OCI-M2 (cell line): ENCODE measurements around the gene MAP3K4.

Experiments
- DNase-seq: peaks from one replicate; lab custom pipeline; 2025; ENCODE audit not compliant: unreplicated experiment; lab: John Stamatoyannopoulos, UW

The MAP3K4 gene

DNA sequence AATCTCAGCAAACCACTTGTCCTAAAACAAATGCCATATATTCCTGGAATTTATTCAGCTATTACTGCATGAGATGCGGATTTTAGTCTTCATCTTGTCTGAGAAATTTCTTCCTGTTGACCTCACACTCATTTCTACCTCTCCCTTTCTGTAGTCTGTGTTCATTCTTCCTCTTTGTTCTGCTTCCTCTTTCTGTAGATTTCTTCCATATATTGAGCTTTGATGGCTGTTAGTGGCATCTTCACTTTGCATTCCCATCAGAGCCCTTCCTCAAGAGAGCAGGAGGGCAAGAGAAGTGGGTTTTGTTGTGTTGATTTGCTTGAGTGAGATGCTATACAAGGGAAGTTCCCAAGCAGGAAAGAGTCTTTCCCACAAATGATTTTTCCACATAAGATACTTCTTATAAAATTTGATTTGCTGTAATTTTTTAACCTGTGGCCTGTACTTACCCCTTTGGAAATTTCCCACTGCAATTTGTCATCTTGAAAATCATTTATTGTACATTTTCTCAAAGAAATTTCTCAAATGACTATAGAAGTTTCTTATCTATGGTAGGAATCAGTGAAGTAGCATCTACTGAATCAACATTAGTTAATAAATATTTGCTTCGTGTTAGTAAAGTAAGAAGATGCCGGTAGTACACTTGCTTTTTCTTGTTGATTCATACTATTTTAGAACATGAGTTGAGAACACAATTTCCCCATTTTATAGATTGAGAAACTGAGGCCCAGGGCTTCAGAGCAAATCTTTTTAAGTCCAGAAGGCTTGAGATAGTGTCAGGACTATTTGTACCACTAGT, 43.8 kb downstream of the MAP3K4 start:
- DNase-seq, result no peak

DNA sequence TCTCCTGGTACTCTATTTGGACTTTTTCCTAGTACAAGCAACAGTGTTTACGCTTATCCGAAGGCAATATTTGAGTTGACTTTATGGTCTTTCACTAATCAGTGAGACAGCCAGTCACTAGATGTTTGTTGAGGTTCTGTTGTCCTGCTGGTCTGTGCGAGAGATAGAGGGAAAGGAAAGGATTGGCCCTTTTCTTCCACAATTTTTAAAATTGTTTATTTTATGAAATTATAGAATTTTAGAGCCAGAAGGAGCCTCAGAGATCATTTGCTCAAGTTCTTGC, 44.4 kb downstream of the MAP3K4 start:
- no peak for DNase-seq

DNA sequence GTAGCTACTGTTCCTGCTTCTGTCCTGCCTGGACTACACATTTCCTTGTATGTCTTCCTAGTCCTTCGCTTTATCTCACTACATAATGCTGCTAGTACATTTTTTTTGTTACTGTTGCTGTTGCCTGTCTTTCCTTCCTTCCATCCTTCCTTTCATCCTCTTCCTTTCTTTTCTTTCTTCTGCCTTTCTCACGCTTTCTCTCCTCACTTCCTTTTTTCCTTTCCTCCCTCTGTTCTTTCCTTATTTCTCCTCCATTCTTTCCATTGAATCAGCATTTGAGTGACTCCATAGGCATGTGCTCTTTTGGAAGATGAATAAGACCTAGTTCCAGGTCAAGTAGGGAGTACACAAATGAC, 46.3 kb downstream of the MAP3K4 start:
- DNase-seq, result no peak

DNA sequence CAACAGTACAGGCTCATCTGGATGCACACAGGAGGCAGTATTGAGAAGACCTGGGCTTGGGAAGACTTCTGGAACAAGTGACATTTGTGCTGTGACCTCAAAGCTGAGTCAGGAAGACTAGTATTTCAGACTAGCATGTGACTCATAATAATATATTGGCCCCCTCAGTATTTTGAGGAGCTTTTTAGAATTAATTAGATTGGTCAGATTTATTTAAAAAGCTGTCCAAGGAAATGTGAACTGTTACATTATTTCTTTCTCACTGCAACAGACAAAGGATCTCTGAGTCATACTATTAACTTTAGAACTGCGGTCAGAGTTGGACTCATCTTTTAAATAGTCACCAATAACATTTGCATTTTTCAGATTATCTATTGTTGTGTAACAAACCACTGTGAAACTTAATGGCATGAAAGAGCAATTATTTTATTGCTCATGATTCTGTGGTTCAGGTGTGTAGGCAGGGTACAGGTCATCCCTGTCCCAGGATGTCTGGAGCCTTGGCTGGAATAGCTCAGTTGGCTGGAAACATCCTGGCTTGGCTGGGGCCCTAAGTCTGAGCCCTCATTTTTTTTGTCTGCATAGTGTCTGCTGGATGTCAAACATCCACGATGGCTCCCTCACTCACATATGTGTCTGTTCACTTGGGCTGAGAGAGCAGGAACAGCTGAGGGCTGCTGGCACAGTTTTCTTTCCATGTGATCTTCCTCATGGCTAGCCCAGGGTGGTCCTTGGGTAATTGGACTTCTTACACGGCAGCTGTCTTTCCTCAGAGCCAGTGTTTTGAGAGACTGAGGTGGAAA, 46.9 kb downstream of the MAP3K4 start:
- no peak for DNase-seq

DNA sequence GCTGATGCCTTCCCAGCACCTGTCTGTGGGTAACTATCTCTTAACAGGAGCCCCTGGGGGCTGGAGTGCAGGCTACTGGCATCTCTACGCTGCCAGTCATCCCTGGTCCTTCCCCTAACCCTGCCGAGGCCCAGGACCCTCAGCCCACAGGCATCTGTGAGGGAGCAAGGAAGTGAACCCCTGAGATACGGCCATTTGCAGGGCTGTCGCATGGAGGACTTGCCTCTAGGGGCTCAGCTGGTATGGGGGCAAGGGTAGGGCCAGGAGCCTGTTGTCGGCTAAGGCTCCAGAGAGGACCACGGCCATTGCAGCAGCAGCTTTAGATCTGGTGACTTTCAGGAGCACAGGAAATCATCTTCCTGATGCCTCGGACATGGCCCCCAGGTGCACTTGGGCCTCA, 49.7 kb downstream of the MAP3K4 start:
- no peak for DNase-seq

DNA sequence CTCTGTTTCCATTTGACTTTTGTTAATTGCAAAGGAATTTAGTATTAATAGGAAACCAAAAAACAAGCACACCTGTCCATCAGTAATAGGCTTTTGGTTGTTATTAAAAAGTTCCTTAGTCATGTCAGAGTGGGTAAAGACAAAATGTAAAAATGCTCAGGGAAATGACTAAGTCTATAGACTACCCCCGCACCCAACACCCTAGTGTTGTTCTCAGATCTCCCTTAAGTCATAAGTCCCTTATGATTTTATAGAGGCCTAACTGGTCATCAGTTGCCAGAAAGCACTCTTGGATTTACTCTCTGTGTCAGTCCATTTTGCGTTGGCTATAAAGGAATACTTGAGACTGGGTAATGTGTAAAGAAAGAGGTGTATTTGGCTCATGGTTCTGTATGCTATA, 52.8 kb downstream of the MAP3K4 start:
- DNase-seq, result no peak

DNA sequence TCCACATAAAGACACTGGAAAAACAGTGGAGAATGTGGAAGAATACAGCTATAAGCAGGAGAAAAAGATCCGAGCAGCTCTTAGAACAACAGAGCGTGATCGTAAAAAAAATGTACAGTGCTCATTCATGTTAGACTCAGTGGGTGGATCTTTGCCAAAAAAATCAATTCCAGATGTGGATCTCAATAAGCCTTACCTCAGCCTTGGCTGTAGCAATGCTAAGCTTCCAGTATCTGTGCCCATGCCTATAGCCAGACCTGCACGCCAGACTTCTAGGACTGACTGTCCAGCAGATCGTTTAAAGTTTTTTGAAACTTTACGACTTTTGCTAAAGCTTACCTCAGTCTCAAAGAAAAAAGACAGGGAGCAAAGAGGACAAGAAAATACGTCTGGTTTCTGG, 57.1 kb downstream of the MAP3K4 start:
- DNase-seq, result no peak

DNA sequence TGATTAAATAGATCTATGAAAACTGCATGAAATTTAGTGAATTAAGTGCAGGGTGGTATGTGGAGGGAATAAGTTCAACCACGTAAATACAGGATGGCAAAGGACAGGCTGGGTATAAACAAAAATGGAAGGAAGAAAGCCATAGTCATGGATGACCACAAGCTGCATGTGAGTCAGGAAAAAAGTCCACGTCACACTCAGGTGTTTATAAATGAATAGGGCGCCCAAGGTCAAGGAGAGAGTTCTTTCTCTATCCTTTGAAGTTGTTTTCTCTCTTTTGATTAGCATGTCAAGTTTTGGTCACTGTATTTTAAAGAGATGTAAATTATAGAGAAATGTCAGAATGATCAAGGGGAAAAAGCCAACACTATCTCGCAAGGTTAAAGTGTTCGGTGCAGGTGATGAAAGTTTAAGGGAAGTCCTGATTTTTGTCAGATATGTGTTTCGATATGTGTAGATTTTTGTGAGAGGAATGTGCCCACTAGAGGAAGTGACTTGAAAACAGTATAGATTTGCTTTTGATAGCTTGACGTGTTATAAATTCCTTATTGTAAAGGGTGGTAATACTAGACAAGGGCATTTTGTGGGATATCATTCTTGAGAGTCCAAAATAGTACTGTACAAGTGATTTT, 58.7 kb downstream of the MAP3K4 start:
- DNase-seq, result no peak

DNA sequence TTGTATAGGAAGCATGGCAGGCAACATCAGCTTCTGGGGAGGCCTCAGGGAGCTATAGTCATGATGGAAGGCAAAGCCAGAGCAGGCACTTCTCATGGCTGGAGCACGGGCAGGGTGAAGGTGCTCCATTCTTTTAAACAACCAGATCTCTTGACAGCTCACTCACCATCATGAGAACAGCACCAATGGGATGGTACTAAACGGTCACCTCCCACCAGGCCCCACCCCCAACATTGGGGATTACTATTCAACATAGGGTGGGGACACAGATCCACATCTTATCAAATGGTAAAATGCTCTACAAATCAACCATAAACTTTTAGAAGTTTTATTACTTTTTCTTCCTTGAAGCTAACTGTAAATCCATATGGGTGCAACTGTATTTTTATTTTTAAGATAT, 61.5 kb downstream of the MAP3K4 start:
- DNase-seq, result no peak

DNA sequence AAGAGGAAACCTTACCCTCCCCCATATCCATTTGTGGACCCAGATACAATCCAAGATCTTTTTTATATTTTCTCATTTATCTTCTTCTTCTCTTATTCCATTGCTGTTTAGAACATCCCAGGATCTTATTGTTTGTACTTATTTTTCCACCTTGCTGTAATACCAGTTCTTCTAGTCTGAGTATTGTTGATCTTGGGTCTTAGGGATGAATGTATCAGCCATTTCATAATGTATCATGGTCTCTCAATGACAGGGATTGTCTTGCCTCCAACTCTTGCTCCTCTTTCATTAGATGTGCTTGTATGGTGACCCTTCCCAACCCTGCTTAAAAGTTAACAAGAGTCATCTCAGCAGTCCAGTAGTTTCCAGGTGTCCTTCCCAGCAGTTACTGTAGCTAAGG, 63.3 kb downstream of the MAP3K4 start:
- no peak for DNase-seq

DNA sequence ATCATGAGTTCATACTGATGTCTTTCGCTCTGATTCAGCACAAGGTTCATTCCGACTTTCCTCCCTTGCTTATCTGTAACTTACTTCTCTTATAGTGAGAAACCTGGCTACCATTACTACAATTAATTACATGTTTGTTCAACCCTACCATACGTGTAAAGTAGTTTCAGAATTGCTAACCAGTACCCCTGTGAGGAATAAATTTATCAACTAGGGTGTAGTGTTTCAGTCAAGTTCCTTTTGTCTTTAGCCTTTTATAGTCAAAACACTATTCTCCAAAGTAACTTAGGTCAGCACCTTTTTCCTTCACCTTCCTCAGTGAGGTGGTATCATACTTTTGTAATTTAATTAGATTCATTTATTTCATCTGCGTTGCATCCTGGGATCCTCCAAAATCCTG, 64.9 kb downstream of the MAP3K4 start:
- DNase-seq, result no peak

DNA sequence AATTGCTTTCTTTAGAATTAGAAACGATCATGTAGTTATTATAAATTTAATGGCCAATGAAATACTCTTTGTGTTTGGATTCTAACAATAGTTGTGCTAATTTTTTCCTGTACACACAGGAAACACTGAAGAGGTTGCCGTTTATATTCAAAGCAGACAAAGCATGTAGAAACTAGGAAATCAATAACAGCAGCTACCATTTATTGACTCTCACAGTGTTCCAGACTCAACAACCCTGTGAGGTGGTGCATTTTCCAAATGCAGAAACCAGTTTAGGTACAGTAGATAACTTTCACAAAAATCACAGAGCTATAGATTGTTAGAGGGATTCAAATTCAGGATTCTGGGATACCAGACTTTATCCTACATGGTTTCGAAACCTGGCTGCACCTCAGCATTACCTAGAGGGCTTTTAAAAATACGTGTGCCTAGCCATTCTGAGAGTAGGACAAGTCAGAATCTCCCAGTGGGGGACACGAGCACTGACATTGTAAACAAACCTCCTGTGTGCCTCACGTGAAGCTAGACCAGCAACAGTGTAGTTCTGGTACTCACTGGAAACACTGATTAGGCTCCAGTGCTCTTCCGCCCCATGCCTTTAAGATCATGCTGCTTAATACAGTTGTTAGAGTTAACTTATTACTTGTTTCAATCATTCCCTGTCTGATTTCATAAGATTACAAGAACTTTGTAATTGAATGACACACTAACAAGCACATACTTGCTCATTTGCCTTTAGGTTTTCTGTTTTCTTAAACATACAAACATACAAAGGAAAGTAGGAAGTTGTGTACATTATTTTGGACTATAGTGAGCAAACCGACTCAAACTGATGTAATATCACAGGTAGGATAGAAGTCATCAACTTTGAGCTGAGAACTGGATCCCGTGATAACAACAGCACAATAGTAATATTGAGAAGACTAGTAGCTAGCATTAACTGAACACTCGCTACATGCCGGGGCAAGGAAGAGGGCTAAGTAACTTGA, 65.8 kb downstream of the MAP3K4 start:
- DNase-seq, result no peak

DNA sequence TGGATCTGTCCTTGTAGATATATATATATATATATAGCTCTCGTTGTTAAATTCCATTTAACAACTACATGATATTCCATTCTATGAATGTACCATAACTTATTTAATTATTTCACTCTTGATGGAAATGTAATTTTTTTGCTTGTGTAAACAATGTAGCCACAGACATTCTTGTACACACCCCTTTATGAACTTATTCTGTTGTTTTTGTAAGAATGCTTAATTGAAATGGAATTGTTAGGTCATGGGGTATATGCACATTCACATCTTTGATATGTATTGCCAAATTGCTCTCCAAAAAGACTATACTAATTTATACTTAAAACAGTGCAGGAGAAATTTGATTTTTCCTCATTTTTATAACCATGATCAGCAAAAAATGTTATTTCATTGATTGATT, 67.2 kb downstream of the MAP3K4 start:
- no peak for DNase-seq

DNA sequence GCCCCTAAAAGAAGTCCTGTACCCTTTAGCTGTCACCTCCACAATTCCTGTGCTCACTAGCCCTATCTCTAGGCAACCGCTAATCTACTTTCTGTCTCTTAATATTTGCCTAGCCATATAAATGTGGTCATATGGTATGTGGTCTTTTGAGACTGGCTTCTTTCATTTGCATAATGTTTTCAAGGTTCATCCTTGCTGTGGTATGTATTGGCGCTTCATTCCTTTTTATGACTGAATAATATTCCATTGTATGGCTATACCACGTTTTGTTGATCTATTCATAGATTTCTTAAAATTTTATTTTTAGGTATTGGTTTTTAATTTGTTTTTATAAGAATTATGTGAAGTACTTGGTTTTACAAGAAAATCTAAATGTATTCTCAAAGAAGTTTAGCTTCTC, 70.0 kb downstream of the MAP3K4 start:
- no peak for DNase-seq

DNA sequence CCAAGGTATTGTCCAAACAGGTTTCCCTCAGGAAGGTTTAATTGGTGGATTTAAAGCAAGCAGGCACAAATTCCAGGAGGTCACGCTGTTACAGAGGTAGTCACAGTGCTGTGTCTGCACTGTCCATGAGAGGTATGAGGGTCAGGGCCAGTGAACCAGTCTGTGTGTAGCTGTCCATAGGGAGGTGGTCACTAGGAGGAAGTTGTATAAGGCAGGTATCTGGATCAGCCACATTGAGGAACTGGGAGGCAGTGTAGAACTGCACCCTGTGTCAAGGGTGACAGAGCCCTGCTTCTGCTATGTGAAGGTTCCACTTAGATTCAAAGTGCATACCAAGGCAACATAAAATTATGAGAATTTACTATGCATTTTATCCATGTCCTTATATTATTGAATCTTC, 73.3 kb downstream of the MAP3K4 start:
- DNase-seq, result no peak

DNA sequence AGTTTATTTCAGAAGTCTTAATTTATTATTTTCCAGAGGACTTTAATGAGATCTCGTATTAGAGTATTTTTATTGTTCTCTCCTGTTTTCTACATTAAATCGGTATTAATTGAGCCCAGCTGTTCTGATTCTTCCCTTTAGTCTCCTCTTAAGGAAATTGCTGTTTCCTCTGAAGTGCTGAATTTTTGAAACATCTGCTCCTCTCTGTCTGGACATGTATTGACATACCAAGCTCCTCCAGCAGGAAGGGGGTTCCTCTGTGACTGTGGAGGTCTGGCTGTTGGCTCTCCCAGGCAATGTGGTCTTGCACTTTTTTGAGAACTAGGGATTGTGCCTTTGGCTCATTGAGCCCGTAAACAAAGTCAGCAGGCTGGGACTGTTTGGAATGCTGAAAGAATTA, 74.9 kb downstream of the MAP3K4 start:
- DNase-seq, result no peak

DNA sequence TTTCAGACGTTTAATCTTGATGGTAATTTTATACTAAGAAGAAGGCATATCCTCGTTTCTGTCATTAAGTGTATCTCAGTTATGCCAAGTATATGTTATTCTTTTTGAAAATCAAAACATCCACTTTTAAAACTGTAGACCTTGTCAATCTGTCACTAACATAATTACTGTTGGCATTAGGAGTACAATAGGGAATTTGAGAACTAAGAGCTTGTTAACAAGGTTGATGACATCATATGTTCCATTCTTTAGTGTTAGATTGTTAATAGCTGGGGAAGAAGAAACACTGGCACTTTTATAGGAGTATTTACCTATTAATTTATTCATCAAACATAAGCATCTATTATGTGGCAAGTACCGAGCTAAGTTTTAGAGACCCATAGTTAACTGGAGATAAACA, 76.2 kb downstream of the MAP3K4 start:
- DNase-seq, result no peak

DNA sequence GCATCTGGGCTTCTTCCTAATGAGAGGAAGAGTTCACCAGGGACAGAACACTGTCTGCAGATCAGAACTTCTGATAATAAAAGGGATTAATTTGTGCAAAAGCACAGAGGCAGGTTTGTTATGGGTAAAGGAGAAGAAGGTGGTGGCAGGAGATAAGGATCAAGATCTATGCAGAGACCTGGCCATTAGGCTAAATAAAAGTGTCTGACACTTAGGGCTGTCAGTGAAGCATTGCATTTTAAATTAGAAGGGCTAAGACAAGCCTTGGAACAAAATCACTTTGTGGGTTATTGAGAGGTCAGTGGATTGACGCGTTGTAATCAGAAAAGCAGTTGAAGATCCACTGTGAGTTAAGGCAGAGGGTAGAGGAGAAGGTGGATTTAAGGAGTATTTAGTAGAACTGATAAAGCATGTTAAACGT, 76.8 kb downstream of the MAP3K4 start:
- no peak for DNase-seq

DNA sequence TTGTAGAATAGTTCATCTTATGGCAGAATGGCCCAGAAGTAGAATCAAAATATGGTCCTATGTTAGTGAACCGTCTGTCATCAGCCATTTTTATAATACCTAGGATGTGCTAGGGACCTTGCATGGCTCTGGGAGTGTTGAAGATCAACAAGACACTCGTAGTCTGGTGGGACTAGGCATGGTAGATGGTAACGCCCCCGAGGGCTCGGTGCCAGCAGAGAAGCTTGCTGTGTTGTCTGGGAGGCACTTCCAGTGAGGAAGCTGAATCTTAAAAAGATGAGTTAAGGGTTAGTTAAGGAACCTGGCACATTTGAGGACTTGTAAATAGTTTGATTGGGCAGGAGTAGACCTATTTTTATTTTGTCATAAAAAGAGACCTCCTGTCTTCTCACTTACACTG, 82.4 kb downstream of the MAP3K4 start:
- no peak for DNase-seq

DNA sequence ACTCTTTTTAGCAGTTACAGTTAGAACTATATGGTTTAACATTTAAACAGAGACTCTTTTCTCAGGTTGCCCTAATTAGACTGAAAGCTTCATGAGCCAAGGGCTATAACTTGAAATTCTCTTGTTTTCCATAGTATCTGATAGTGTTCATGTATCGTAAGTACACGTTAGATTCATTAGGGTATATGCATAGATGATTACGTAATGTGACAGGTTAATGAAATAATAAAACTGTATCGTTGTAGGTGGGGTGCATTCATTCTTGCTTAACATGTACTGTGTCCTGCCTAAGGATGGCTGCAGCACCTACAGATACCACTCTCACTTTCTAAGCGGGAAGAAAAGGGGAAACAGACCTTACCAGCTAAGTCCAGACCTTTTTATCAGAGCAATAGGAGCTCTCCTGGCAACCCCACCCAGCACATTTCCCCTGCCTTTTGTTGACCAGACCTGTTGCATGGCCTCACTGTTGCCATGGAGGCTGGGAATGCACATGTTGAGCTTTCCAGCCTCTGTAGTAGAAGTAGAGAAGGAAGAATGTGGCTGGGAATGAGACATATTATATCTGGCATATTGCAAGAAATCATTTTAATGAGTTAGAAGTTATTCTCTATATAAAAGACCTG, 83.0 kb downstream of the MAP3K4 start:
- no peak for DNase-seq

DNA sequence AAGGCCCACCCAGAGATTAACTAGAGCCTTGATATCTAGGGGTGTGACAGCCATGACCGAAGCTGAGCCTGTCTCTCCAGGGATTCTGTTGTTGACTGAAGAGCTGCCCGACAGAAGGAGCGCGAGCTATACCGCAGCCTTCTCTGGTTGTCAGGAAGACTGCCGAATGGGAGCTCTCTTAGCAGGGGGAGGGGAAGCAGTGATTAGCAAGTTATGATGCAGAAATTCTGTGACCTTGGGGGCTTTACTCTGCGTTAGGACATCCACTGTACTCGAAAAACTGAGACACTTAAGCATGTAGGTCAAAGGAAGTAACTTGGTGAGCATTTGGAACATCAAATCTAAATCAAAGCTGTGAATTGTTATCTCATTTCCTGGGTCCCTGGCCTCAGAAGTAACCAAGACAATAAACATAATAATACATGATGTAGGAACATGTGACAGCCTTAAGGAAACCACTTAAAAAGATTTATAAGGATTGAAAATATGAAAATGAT, 84.7 kb downstream of the MAP3K4 start:
- DNase-seq, result no peak
